ENCODE results near the gene MECP2. TPM values are rescaled to one million over a fixed set of nuclear protein-coding genes. Genes with fewer than 3 reads are reported as not detected.
A peak's percentile ranks its signal among the peaks of the same experiment; 100 is the strongest.

The MECP2 gene
- total and polyA plus RNA-seq, 12 donors, result 14.0 to 39.3 (median 36.2) TPM

DNA sequence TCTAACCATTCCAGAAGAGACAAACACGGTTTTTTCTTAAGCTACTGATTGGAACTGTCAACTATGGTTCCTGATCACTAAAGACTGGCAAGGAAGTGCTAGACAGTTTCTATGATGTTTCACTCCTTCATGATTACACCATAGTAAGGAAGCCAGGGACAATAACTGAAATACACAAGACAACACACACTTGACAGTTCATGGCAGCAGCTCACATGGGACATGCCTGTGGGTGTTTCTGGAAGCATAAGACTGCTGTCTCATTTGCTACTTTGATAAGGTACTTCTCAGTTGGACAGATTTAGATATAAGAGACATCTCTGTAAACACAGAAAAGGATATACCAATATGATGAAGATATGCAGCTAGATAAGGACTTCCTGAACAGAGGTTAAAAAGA, 69.5 kb downstream of the MECP2 start:
- no peak for ATAC-seq
- Histone ChIP-seq H3K27ac (no peak overlapping the region), H3K4me3 (no peak overlapping the region), H3K4me1 (peaks cover 0 to 26% (median 5%) of the 10 kb centered on the region in 9 donors), H3K9me3 (no peaks in the 10 kb centered on the region), H3K36me3 (peaks cover 0 to 61% (median 0%) of the 10 kb centered on the region in 9 donors), H3K27me3 (peaks cover 0 to 72% (median 0%) of the 10 kb centered on the region in 7 donors)
- 85 to 100% methylated on average over 1 of the region's 1 CpG for WGBS, 2 donors
- intact Hi-C loops (cut with DNase I), result loop anchor here in 1 of 10 donors (10.0 kb wide), 1 partner anchor 67 kb away; the partner anchor contains the start of gene MECP2
- TF ChIP-seq, protein P1, sequence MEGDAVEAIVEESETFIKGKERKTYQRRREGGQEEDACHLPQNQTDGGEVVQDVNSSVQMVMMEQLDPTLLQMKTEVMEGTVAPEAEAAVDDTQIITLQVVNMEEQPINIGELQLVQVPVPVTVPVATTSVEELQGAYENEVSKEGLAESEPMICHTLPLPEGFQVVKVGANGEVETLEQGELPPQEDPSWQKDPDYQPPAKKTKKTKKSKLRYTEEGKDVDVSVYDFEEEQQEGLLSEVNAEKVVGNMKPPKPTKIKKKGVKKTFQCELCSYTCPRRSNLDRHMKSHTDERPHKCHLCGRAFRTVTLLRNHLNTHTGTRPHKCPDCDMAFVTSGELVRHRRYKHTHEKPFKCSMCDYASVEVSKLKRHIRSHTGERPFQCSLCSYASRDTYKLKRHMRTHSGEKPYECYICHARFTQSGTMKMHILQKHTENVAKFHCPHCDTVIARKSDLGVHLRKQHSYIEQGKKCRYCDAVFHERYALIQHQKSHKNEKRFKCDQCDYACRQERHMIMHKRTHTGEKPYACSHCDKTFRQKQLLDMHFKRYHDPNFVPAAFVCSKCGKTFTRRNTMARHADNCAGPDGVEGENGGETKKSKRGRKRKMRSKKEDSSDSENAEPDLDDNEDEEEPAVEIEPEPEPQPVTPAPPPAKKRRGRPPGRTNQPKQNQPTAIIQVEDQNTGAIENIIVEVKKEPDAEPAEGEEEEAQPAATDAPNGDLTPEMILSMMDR (IDR thresholded peaks at IDR 0.05), result no peak
- DNase-seq, result no peak

DNA sequence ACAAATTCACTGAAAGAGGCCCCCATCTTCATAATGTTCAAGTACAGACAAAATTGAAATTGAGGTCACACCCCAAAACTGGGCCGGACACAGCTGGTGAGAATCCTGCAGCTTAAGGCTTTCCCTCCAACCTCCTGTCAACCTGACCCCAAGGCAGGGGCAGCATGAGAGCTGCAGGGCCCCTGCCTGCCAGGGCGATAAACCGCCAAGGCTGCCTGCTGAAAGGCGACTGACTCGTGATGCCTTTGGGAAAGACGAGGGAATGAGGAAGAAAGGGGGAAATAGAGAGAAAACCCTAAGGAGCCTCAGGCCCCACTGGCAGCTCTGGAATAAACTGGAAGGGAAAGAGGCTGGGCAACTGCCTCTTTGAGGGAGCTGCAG, 70.5 kb downstream of the MECP2 start:
- no peak overlapping the region for H3K27ac ChIP-seq
- DNase-seq, result no peak
- intact Hi-C loops (cut with DNase I), result loop anchor here in 1 of 10 donors (10.0 kb wide), 1 partner anchor 68 kb away; the partner anchor contains the start of gene MECP2
- peaks cover 0 to 57% (median 0%) of the 10 kb centered on the region in 9 donors for H3K36me3 ChIP-seq
- TF ChIP-seq, protein P1 (IDR thresholded peaks at IDR 0.05), result no peak
- peaks cover 0 to 72% (median 0%) of the 10 kb centered on the region in 7 donors for H3K27me3 ChIP-seq
- peaks cover 0 to 18% (median 0%) of the 10 kb centered on the region in 9 donors for H3K4me1 ChIP-seq
- no peak for ATAC-seq
- no peak overlapping the region for H3K4me3 ChIP-seq
- H3K9me3 ChIP-seq, result no peaks in the 10 kb centered on the region
- 73 to 74% methylated on average over 6 of the region's 6 CpGs for WGBS, 2 donors

GRCh38 chrX:154026136-154027021, 71.1 kb downstream of the MECP2 start:
- H3K9me3 ChIP-seq, result no peaks in the 10 kb centered on the region
- WGBS, 2 donors, result 80 to 83% methylated on average over 21 of the region's 21 CpGs
- no peak overlapping the region for H3K27ac ChIP-seq
- intact Hi-C loops (cut with DNase I), result loop anchor here in 1 of 10 donors (10.0 kb wide), 1 partner anchor 68 kb away; the partner anchor contains the start of gene MECP2
- H3K4me1 ChIP-seq, result peaks cover 0 to 19% (median 0%) of the 10 kb centered on the region in 9 donors
- DNase-seq (no peak), ATAC-seq (no peak)
- peaks cover 0 to 50% (median 0%) of the 10 kb centered on the region in 9 donors for H3K36me3 ChIP-seq
- TF ChIP-seq, protein P1 (IDR thresholded peaks at IDR 0.05), result no peak
- no peak overlapping the region for H3K4me3 ChIP-seq
- peaks cover 0 to 69% (median 0%) of the 10 kb centered on the region in 7 donors for H3K27me3 ChIP-seq

DNA sequence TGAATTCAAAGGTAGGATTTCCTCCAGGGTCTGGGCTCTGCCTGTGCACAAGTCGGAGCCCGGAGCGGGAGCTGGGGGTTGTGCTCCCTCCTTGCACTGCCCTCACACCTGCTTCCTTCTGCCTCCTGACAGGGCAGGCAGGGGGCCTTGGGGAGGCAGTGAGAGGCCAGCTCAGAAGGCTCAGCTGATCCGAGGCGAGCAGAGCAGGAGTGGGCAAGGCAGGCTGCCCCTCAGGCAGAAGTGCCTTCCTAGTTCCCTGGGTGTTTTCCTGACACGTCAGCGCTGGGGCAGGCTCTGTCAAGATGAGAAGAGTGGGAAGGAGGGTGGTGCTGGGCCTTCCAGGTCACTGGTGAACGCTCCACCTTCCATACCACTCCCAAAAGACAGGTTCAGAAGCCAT, 72.3 kb downstream of the MECP2 start:
- WGBS, 2 donors, result 55 to 61% methylated on average over 6 to 8 of the region's 8 CpGs
- TF ChIP-seq, protein P1 (IDR thresholded peaks at IDR 0.05), result no peak
- DNase-seq, result no peak

More for the DNA sequence above, 72.3 kb downstream of the MECP2 start:
- Histone ChIP-seq H3K4me3 (no peak overlapping the region), H3K9me3 (no peaks in the 10 kb centered on the region), H3K36me3 (peaks cover 0 to 40% (median 0%) of the 10 kb centered on the region in 9 donors), H3K27ac (no peak overlapping the region), H3K4me1 (peaks cover 0 to 30% (median 3%) of the 10 kb centered on the region in 9 donors), H3K27me3 (peaks cover 0 to 74% (median 0%) of the 10 kb centered on the region in 7 donors)
- intact Hi-C loops (cut with DNase I), result loop anchor here in 1 of 10 donors (10.0 kb wide), 1 partner anchor 70 kb away; the partner anchor contains the start of gene MECP2
- peak in 2 of 8 donors; percentile 11 to 25 for ATAC-seq
